Endothelial cell of umbilical vein (primary cell): ENCODE data around the gene NTN5. TPM values are rescaled to one million over a fixed set of nuclear protein-coding genes. Genes with fewer than 3 reads are reported as not detected.
A peak's percentile ranks its signal among the peaks of the same experiment; 100 is the strongest.

Experiments
- BruUV-seq: library from RNA; stranded (reverse); fragments of 400-500 nt; replicated peaks from 2 replicates; lab custom pipeline; 2021; lab: Mats Ljungman, UMichigan
- CTCF ChIA-PET: fragments of 300-600, 350-600 bp; sonication (Branson Sonifier 250); formaldehyde crosslinking; loops from one replicate; lab custom pipeline; 2021; ENCODE audit warnings: antibody characterized with exemption, inconsistent platforms; lab: Charles Lee
- POLR2A ChIA-PET: fragments of 300-600, 350-600 bp; sonication (Branson Sonifier 250); formaldehyde crosslinking; loops from one replicate; lab custom pipeline; 2021; ENCODE audit warnings: antibody characterized with exemption, inconsistent platforms; lab: Charles Lee
- DNase-seq: peaks from one replicate; pipeline ENCODE4 v3.0.0-alpha.2; 2011; ENCODE audit warnings: low read depth, low spot score
- FAIRE-seq: peaks from 2 replicates; lab custom pipeline; 2011; peaks lifted over from hg19 to GRCh38; lab: Jason Lieb, UNC
- H2AFZ ChIP-seq: 2 replicates; pipeline ENCODE4 v1.6.0; 2012; ENCODE audit warnings: low read depth, low read length, control low read depth, inconsistent platforms
- H3K27ac ChIP-seq: 2 replicates; pipeline ENCODE4 v1.5.1; 2011; ENCODE audit warnings: low read depth, mild to moderate bottlenecking, control low read depth, low read length, moderate library complexity; ENCODE audit not compliant: insufficient read depth
- H3K27me3 ChIP-seq, 2 experiments: 2 replicates each; pipeline versions ENCODE4 v1.6.0 to v1.6.1; 2011; ENCODE audit warnings: low read length in 2 of 2, mixed read lengths in 1 of 2; ENCODE audit not compliant: control insufficient read depth in 2 of 2, insufficient read depth in 2 of 2
- H3K36me3 ChIP-seq, 2 experiments: 2 replicates in 1 of 2; 3 replicates in 1 of 2; pipeline ENCODE4 v1.5.1; 2011; ENCODE audit warnings: low read length in 2 of 2, mild to moderate bottlenecking in 1 of 2, moderate library complexity in 1 of 2; ENCODE audit not compliant: control insufficient read depth in 2 of 2, insufficient read depth in 2 of 2; ENCODE audit errors: extremely low read depth in 1 of 2
- H3K4me1 ChIP-seq: 3 replicates; pipeline ENCODE4 v1.5.1; 2011; ENCODE audit warnings: mild to moderate bottlenecking, low read length; ENCODE audit not compliant: control insufficient read depth, insufficient read depth; ENCODE audit errors: extremely low read depth
- H3K4me2 ChIP-seq: 2 replicates; pipeline ENCODE4 v1.6.1; 2011; ENCODE audit warnings: low read length, control low read depth, mixed read lengths; ENCODE audit not compliant: insufficient read depth
- H3K4me3 ChIP-seq, 3 experiments: fragments of 200-600 bp in 1 of 3; sonication (generic), shearing (Covaris generic) in 1 of 3; replicated peaks in 1 of 3; 2 replicates each; pipeline ENCODE4 v1.5.1; 2011 to 2016; ENCODE audit warnings: control low read depth in 3 of 3, low read length in 3 of 3, mild to moderate bottlenecking in 2 of 3, inconsistent platforms in 1 of 3, low read depth in 1 of 3, moderate library complexity in 1 of 3; ENCODE audit not compliant: insufficient read depth in 1 of 3
- H3K79me2 ChIP-seq: 2 replicates; pipeline ENCODE4 v1.6.0; 2012; ENCODE audit warnings: low read length, inconsistent platforms; ENCODE audit not compliant: control insufficient read depth, insufficient read depth
- H3K9ac ChIP-seq: replicated peaks from 2 replicates; pipeline ENCODE3; 2011; ENCODE audit warnings: low read length, control low read depth; ENCODE audit not compliant: insufficient read depth; ENCODE audit errors: extremely low read depth
- H3K9me1 ChIP-seq: replicated peaks from 3 replicates; pipeline ENCODE4 v1.6.0; 2011; ENCODE audit warnings: mild to moderate bottlenecking, low read length; ENCODE audit not compliant: control insufficient read depth, insufficient read depth; ENCODE audit errors: extremely low read depth
- H3K9me3 ChIP-seq: replicated peaks from 2 replicates; pipeline ENCODE4 v1.5.1; 2012; ENCODE audit warnings: low read length, inconsistent platforms; ENCODE audit not compliant: control insufficient read depth, insufficient read depth
- H4K20me1 ChIP-seq: replicated peaks from 2 replicates; pipeline ENCODE3; 2011; ENCODE audit warnings: mild to moderate bottlenecking, low read length; ENCODE audit not compliant: control insufficient read depth, insufficient read depth; ENCODE audit errors: extremely low read depth
- EZH2 ChIP-seq: IDR thresholded peaks from 2 replicates; pipeline ENCODE4 v1.6.1; 2012; ENCODE audit warnings: borderline replicate concordance, low read depth, mild to moderate bottlenecking, moderate library complexity, low read length, inconsistent platforms; ENCODE audit not compliant: severe bottlenecking
- FOS ChIP-seq: IDR thresholded peaks from 2 replicates; pipeline ENCODE4 v1.6.1; 2011; ENCODE audit warnings: mild to moderate bottlenecking, low read length, moderate library complexity, borderline replicate concordance; ENCODE audit not compliant: insufficient read depth
- GATA2 ChIP-seq: IDR thresholded peaks from 2 replicates; pipeline ENCODE4 v1.7.0; 2011; ENCODE audit warnings: low read depth, mild to moderate bottlenecking, moderate library complexity, mixed read lengths, low read length; ENCODE audit not compliant: insufficient read length, insufficient read depth
- JUN ChIP-seq: IDR thresholded peaks from 2 replicates; pipeline ENCODE4 v1.6.1; 2011; ENCODE audit warnings: borderline replicate concordance, low read depth; ENCODE audit not compliant: insufficient read length, insufficient read depth
- MAX ChIP-seq: IDR thresholded peaks from 2 replicates; pipeline ENCODE4 v1.6.1; 2011; ENCODE audit not compliant: insufficient read depth, insufficient read length
- MYC ChIP-seq: IDR thresholded peaks from one replicate; pipeline ENCODE4 v1.6.1; 2011; ENCODE audit warnings: mild to moderate bottlenecking, low read depth, low read length
- POLR2A ChIP-seq: IDR thresholded peaks from 2 replicates; pipeline ENCODE4 v1.6.1; 2012; ENCODE audit warnings: low read depth, mild to moderate bottlenecking, control low read depth, low read length
- POLR2AphosphoS5 ChIP-seq: IDR thresholded peaks from 2 replicates; pipeline ENCODE4 v1.6.1; 2012; ENCODE audit warnings: low read depth, mild to moderate bottlenecking, control low read depth, low read length, moderate library complexity; ENCODE audit not compliant: insufficient read depth
- dilution Hi-C: fragments of 300-500 bp; cut with MboI; formaldehyde crosslinking; loops from one replicate; pipeline ENCODE4 v1.15.0; 2019; ENCODE audit warnings: low sequenced_read_pairs; ENCODE audit not compliant: extremely low pct_ligation_motif_present
- intact Hi-C: fragments of 100-400 bp; cut with micrococcal nuclease; formaldehyde crosslinking; loops from one replicate; pipeline ENCODE4 v1.10.0; 2022
- polyA plus RNA-seq, 4 experiments: library from polyadenylated mRNA; depleted of rRNA in 3 of 4; stranded (reverse) in 3 of 4; unstranded in 1 of 4; fragments of >200 nt; gene quantifications; 2 replicates each; pipeline versions ENCODE4 v1.2.1 to v1.2.3, GENCODE V29; 2011 to 2012; ENCODE audit warnings: missing spikeins in 1 of 4
- total RNA-seq: library from RNA; stranded (reverse); gene quantifications from 2 replicates; pipeline ENCODE4 v1.2.3, GENCODE V29; 2021
- TF ChIP-seq, protein P1 (sequence below), 2 donors: IDR thresholded peaks; 1 replicate in 1 of 2; 2 replicates in 1 of 2; pipeline ENCODE4 v1.5.1; 2011; ENCODE audit warnings: low read length in 2 of 2, mild to moderate bottlenecking in 2 of 2, moderate library complexity in 2 of 2, control low read depth in 1 of 2, inconsistent platforms in 1 of 2, low read depth in 1 of 2; ENCODE audit not compliant: insufficient read depth in 1 of 2; ENCODE audit errors: extremely low read depth in 1 of 2

The NTN5 gene
- total and polyA plus RNA-seq, 2 donors (not counting 3 experiments of a cell fraction or from before 2014, with no cell fraction given), result 0.11 TPM; not detected in 1

GRCh38 chr19:48719263-48720171, 46.7 kb upstream of the NTN5 start, which contains the start of gene MAMSTR:
Gene MAMSTR (minus strand): TSS chr19:48719725. CDS start chr19:48719031, 694 bp downstream.
- intact Hi-C loops, result no loop called here
- dilution Hi-C loops, result no loop called here
- Histone ChIP-seq H3K27me3 (no peaks in the 10 kb centered on the region), H3K9me3 (no peaks in the 10 kb centered on the region), H2AFZ (no peak within 1 kb of the TSS), H3K4me2 (no peak within 1 kb of the TSS), H3K27ac (no peak within 1 kb of the TSS), H4K20me1 (no peaks in the 10 kb centered on the region), H3K9ac (no peak within 1 kb of the TSS), H3K4me1 (peaks cover 12% of the 10 kb centered on the region), H3K36me3 (peaks cover 5 to 16% of the 10 kb centered on the region in 2 experiments), H3K4me3 (no peak within 1 kb of the TSS), H3K9me1 (no peaks in the 10 kb centered on the region), H3K79me2 (no peaks in the 10 kb centered on the region)
- ChIA-PET CTCF (no interaction called here), POLR2A (no interaction called here)
- FAIRE-seq, result no peak
- no TSS peak for BruUV-seq
- no peak for DNase-seq
- TF ChIP-seq FOS, result no peak
- TF ChIP-seq POLR2AphosphoS5, result peak; percentile 38
- no peak for TF ChIP-seq MYC
- no peak for TF ChIP-seq MAX
- TF ChIP-seq, protein P1, sequence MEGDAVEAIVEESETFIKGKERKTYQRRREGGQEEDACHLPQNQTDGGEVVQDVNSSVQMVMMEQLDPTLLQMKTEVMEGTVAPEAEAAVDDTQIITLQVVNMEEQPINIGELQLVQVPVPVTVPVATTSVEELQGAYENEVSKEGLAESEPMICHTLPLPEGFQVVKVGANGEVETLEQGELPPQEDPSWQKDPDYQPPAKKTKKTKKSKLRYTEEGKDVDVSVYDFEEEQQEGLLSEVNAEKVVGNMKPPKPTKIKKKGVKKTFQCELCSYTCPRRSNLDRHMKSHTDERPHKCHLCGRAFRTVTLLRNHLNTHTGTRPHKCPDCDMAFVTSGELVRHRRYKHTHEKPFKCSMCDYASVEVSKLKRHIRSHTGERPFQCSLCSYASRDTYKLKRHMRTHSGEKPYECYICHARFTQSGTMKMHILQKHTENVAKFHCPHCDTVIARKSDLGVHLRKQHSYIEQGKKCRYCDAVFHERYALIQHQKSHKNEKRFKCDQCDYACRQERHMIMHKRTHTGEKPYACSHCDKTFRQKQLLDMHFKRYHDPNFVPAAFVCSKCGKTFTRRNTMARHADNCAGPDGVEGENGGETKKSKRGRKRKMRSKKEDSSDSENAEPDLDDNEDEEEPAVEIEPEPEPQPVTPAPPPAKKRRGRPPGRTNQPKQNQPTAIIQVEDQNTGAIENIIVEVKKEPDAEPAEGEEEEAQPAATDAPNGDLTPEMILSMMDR (IDR thresholded peaks at IDR 0.05; ENCODE audit: extremely low read depth in 1 of 2, insufficient read depth in 1 of 2, low read depth in 1 of 2, low read length in 2 of 2), result no peak
- peak; percentile 28 for TF ChIP-seq POLR2A
- TF ChIP-seq JUN, result no peak
- TF ChIP-seq GATA2, result no peak
- TF ChIP-seq EZH2, result no peak
